Caco-2 (cell line): ENCODE measurements around the gene HK2. TPM values are rescaled to one million over a fixed set of nuclear protein-coding genes. Genes with fewer than 3 reads are reported as not detected.
A peak's percentile ranks its signal among the peaks of the same experiment; 100 is the strongest.

Experiments
- BruUV-seq: library from RNA; stranded (reverse); fragments of 400-500 nt; replicated peaks from 2 replicates; lab custom pipeline; 2021; lab: Mats Ljungman, UMichigan
- CTCF ChIA-PET: fragments of 300-600 bp; sonication (Branson Sonifier 250); formaldehyde crosslinking; loops from one replicate; lab custom pipeline; 2022; ENCODE audit warnings: antibody characterized with exemption; lab: Charles Lee
- POLR2A ChIA-PET: fragments of 300-600 bp; sonication (Branson Sonifier 250); formaldehyde crosslinking; loops from one replicate; lab custom pipeline; 2022; ENCODE audit warnings: antibody characterized with exemption; lab: Charles Lee
- DNase-seq, 2 experiments: peaks; one replicate each; pipeline versions ENCODE4 v3.0.0 to v3.0.0-alpha.2; 2020 to 2022
- H3K27me3 ChIP-seq: replicated peaks from 2 replicates; pipeline ENCODE4 v1.6.0; 2011; ENCODE audit warnings: low read length; ENCODE audit not compliant: control insufficient read depth, insufficient read depth
- H3K36me3 ChIP-seq: 2 replicates; pipeline ENCODE4 v1.5.1; 2011; ENCODE audit warnings: low read length; ENCODE audit not compliant: control insufficient read depth, insufficient read depth
- H3K4me1 ChIP-seq: fragments of 250-450 bp; sonication (Bioruptor Pico); 2 replicates; pipeline ENCODE4 v1.5.1; 2020; ENCODE audit warnings: mild to moderate bottlenecking
- H3K4me3 ChIP-seq: 2 replicates; pipeline ENCODE4 v1.5.1; 2011; ENCODE audit warnings: low read depth, mild to moderate bottlenecking, control low read depth, low read length
- H3K9me3 ChIP-seq: fragments of 250-450 bp; sonication (Bioruptor Pico); 2 replicates; pipeline ENCODE4 v1.5.1; 2020; ENCODE audit warnings: mild to moderate bottlenecking, moderate library complexity
- H3K27ac Mint-ChIP-seq: one replicate; pipeline ENCODE4 v1.8.0; 2022; ENCODE audit warnings: mixed read lengths; ENCODE audit not compliant: unreplicated experiment
- H3K27me3 Mint-ChIP-seq: one replicate; pipeline ENCODE4 v1.8.0; 2022; ENCODE audit warnings: mixed read lengths; ENCODE audit not compliant: insufficient read depth, unreplicated experiment
- H3K36me3 Mint-ChIP-seq: one replicate; pipeline ENCODE4 v1.8.0; 2022; ENCODE audit warnings: mild to moderate bottlenecking, mixed read lengths; ENCODE audit not compliant: insufficient read depth, unreplicated experiment
- H3K4me1 Mint-ChIP-seq: one replicate; pipeline ENCODE4 v1.8.0; 2022; ENCODE audit warnings: low read depth, mixed read lengths; ENCODE audit not compliant: unreplicated experiment
- H3K4me3 Mint-ChIP-seq: one replicate; pipeline ENCODE4 v1.8.0; 2022; ENCODE audit warnings: mild to moderate bottlenecking, moderate library complexity, mixed read lengths; ENCODE audit not compliant: unreplicated experiment
- H3K9me3 Mint-ChIP-seq: one replicate; pipeline ENCODE4 v1.8.0; 2022; ENCODE audit warnings: mixed read lengths; ENCODE audit not compliant: unreplicated experiment
- intact Hi-C: fragments of 100-400 bp; cut with micrococcal nuclease; formaldehyde crosslinking; loops from one replicate; pipeline ENCODE4 v1.10.0; 2022; ENCODE audit not compliant: unreplicated experiment
- total RNA-seq: library from RNA; stranded (reverse); gene quantifications from 2 replicates; pipeline ENCODE4 v1.2.3, GENCODE V29; 2022
- TF ChIP-seq, protein P1 (sequence below), 2 experiments: fragments of 200-600 bp in 1 of 2; IDR thresholded peaks; 1 replicate in 1 of 2; 2 replicates in 1 of 2; pipeline versions ENCODE4 v1.5.1 to v1.8.0; 2011 to 2022; ENCODE audit warnings: antibody characterized with exemption in 1 of 2, control low read depth in 1 of 2, inconsistent platforms in 1 of 2, low read depth in 1 of 2, low read length in 1 of 2, mild to moderate bottlenecking in 1 of 2, moderate library complexity in 1 of 2; ENCODE audit not compliant: insufficient read depth in 1 of 2, severe bottlenecking in 1 of 2, unreplicated experiment in 1 of 2

Gene HK2
- total RNA-seq, 1 experiment from 2014 or later: 19.9 TPM

DNA sequence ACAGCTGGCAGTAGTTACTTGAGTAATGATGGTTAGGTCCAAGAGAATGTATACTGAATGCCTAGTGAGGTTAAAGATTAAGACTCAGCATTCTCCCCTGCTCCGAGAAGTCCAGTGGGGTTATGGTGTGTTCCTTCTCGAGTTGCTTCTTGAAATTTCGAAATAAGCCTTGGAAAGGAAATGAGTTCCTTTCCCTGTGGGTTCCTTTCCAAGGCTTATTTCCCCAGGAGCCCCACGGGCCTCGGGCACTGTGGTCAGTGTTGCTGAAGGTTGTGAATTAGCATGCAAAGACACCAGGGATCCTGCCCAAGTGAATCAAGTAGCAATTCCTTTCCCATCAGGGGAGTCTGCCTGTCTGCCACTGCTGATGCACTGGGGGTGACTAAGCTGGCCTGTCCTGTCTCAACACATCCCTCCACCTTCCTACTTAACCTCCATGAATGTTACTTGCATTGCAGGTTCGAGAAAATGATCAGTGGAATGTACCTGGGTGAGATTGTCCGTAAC, 53.6 kb downstream of the HK2 start:
- H3K36me3 Mint-ChIP-seq: peaks cover 11% of the 10 kb centered on the region

DNA sequence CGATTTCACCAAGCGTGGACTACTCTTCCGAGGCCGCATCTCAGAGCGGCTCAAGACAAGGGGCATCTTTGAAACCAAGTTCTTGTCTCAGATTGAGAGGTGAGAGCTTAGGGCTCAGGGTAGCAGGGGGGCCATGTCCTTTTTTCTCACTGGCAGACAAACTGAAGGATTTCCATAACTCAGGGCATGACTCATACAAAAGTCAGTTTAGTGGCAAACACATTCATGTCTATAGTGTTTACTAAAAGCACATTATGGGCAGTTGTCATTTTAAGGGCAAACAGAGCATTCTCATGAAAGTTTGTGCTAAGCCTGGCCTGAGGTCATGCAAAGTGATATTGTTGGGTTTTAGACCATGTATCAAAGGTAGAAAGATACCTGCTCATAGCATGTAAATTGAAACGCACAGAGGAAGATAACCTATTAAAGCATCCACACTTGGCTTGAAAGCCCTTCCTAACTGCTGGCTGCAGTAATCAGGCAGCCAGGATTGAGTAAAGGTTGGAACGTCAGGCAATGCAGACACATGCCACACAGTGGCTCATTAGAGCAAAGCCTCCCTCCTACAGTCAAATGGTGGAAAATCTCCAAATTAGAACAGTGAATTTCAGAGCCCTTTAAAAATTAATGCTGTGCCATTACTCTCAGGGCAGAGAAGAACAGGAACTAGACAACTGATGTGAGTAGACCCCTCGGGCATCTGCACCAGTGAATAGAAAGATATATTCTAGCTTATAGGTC, 54.2 kb downstream of the HK2 start:
- intact Hi-C loops: loop anchor here (1.0 kb wide), 1 partner anchor 198 kb away; no protein-coding TSS in a partner anchor
- Mint-ChIP-seq H3K9me3 (no peaks in the 10 kb centered on the region), H3K27me3 (no peaks in the 10 kb centered on the region), H3K4me3 (no peak overlapping the region), H3K27ac (no peak overlapping the region), H3K4me1 (no peaks in the 10 kb centered on the region), H3K36me3 (peaks cover 11% of the 10 kb centered on the region)
- H3K9me3 ChIP-seq: no peaks in the 10 kb centered on the region; the same call in 1 of the 2 replicates
- TF ChIP-seq, protein P1, sequence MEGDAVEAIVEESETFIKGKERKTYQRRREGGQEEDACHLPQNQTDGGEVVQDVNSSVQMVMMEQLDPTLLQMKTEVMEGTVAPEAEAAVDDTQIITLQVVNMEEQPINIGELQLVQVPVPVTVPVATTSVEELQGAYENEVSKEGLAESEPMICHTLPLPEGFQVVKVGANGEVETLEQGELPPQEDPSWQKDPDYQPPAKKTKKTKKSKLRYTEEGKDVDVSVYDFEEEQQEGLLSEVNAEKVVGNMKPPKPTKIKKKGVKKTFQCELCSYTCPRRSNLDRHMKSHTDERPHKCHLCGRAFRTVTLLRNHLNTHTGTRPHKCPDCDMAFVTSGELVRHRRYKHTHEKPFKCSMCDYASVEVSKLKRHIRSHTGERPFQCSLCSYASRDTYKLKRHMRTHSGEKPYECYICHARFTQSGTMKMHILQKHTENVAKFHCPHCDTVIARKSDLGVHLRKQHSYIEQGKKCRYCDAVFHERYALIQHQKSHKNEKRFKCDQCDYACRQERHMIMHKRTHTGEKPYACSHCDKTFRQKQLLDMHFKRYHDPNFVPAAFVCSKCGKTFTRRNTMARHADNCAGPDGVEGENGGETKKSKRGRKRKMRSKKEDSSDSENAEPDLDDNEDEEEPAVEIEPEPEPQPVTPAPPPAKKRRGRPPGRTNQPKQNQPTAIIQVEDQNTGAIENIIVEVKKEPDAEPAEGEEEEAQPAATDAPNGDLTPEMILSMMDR (IDR thresholded peaks at IDR 0.05; ENCODE audit: insufficient read depth in 1 of 2, low read depth in 1 of 2, low read length in 1 of 2, severe bottlenecking in 1 of 2, unreplicated experiment in 1 of 2): peak in 1 of 2 experiments; percentile 7
- no peak overlapping the region for H3K4me3 ChIP-seq
- CTCF ChIA-PET: no interaction called here
- DNase-seq: no peak
- peaks cover 3% of the 10 kb centered on the region for H3K36me3 ChIP-seq
- BruUV-seq: no TSS peak
- H3K27me3 ChIP-seq: no peaks in the 10 kb centered on the region
- POLR2A ChIA-PET: no interaction called here
- no peaks in the 10 kb centered on the region for H3K4me1 ChIP-seq

More for the DNA sequence above, 53.6 kb downstream of the HK2 start:
- TF ChIP-seq, protein P1 (IDR thresholded peaks at IDR 0.05; ENCODE audit: insufficient read depth in 1 of 2, low read depth in 1 of 2, low read length in 1 of 2, severe bottlenecking in 1 of 2, unreplicated experiment in 1 of 2): no peak
- Histone ChIP-seq H3K27me3 (no peaks in the 10 kb centered on the region), H3K9me3 (no peaks in the 10 kb centered on the region; the same call in 1 of the 2 replicates), H3K4me1 (no peaks in the 10 kb centered on the region), H3K36me3 (peaks cover 3% of the 10 kb centered on the region), H3K4me3 (no peak overlapping the region)
- Mint-ChIP-seq H3K9me3 (no peaks in the 10 kb centered on the region), H3K4me1 (no peaks in the 10 kb centered on the region), H3K27me3 (no peaks in the 10 kb centered on the region), H3K4me3 (no peak overlapping the region), H3K27ac (no peak overlapping the region)
- intact Hi-C loops: loop anchor here (1.0 kb wide), 1 partner anchor 197 kb away; no protein-coding TSS in a partner anchor
- no peak for DNase-seq
- no TSS peak for BruUV-seq
- POLR2A ChIA-PET: no interaction called here
- CTCF ChIA-PET: interaction anchor here (0.5 to 0.6 kb wide), 3 partner anchors 18 to 566 kb away, joined by 3 read pairs; no protein-coding TSS in a partner anchor

DNA sequence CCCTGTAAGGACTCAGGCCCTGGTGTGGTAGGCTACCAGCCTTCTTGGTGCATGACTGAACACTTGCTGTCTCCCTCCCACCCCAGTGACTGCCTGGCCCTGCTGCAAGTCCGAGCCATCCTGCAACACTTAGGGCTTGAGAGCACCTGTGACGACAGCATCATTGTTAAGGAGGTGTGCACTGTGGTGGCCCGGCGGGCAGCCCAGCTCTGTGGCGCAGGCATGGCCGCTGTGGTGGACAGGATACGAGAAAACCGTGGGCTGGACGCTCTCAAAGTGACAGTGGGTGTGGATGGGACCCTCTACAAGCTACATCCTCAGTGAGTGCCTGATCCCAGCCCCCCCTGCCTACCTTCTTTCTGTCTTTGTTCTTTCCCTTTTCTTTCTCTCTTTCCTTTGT, 55.2 kb downstream of the HK2 start:
- H3K9me3 Mint-ChIP-seq: no peaks in the 10 kb centered on the region
- no peak for DNase-seq
- no peaks in the 10 kb centered on the region for H3K27me3 Mint-ChIP-seq
- TF ChIP-seq, protein P1 (IDR thresholded peaks at IDR 0.05; ENCODE audit: insufficient read depth in 1 of 2, low read depth in 1 of 2, low read length in 1 of 2, severe bottlenecking in 1 of 2, unreplicated experiment in 1 of 2): no peak
- no TSS peak for BruUV-seq
- peaks cover 11% of the 10 kb centered on the region for H3K36me3 Mint-ChIP-seq
- H3K36me3 ChIP-seq: peaks cover 3% of the 10 kb centered on the region
- intact Hi-C loops: no loop called here
- CTCF ChIA-PET: no interaction called here
- H3K27me3 ChIP-seq: no peaks in the 10 kb centered on the region
- POLR2A ChIA-PET: no interaction called here
- H3K9me3 ChIP-seq: no peaks in the 10 kb centered on the region; the same call in 1 of the 2 replicates
- no peak overlapping the region for H3K4me3 Mint-ChIP-seq
- H3K4me1 ChIP-seq: no peaks in the 10 kb centered on the region
- H3K4me3 ChIP-seq: no peak overlapping the region
- no peaks in the 10 kb centered on the region for H3K4me1 Mint-ChIP-seq
- no peak overlapping the region for H3K27ac Mint-ChIP-seq
